Hepatocyte (in vitro differentiated cells): ENCODE measurements around the gene SP3.

Experiments
- EZH2 ChIP-seq: fragments of 200-600 bp; sonication (generic); IDR thresholded peaks from 2 replicates; pipeline ENCODE4 v1.6.1; 2016; ENCODE audit warnings: antibody characterized with exemption, mild to moderate bottlenecking, borderline replicate concordance
- EZH2phosphoT487 ChIP-seq: fragments of 200-600 bp; sonication (generic); IDR thresholded peaks from one replicate; pipeline ENCODE4 v1.6.1; 2018; ENCODE audit warnings: antibody characterized with exemption, mild to moderate bottlenecking, low read depth, moderate library complexity; ENCODE audit not compliant: unreplicated experiment, severe bottlenecking
- TF ChIP-seq, protein P1 (sequence below): fragments of 200-600 bp; sonication (generic); IDR thresholded peaks from 2 replicates; pipeline ENCODE4 v1.5.1; 2016; ENCODE audit warnings: antibody characterized with exemption, mild to moderate bottlenecking; ENCODE audit not compliant: poor library complexity

- TF ChIP-seq EZH2 (no peak), EZH2phosphoT487 (no peak)
- TF ChIP-seq, protein P1, sequence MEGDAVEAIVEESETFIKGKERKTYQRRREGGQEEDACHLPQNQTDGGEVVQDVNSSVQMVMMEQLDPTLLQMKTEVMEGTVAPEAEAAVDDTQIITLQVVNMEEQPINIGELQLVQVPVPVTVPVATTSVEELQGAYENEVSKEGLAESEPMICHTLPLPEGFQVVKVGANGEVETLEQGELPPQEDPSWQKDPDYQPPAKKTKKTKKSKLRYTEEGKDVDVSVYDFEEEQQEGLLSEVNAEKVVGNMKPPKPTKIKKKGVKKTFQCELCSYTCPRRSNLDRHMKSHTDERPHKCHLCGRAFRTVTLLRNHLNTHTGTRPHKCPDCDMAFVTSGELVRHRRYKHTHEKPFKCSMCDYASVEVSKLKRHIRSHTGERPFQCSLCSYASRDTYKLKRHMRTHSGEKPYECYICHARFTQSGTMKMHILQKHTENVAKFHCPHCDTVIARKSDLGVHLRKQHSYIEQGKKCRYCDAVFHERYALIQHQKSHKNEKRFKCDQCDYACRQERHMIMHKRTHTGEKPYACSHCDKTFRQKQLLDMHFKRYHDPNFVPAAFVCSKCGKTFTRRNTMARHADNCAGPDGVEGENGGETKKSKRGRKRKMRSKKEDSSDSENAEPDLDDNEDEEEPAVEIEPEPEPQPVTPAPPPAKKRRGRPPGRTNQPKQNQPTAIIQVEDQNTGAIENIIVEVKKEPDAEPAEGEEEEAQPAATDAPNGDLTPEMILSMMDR = no peak
Observed at GRCh38 chr2:173966274-173967098, 1.3 kb upstream of the SP3 start.
